Measurements from ENCODE around the gene ADARB1.

DNA sequence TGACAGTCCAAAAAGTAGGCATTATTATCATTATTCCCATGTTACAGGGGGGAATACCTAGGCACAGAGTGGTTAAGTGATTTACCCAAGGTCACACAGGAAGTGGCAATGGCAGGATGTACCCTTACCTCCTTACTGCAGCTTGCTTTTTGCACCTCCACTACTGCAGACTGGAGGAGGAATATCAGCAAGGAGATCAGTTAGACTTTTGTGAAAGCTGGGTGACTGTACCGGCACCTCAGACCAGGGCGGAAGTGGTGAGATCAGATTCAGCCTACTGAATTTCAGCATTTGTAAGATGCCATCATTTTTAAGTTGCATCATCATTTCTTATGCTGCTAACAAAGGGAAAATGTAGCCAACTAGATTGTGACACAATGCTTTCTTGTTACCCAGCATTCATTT, 4.5 kb downstream of the ADARB1 start:
- TF ChIP-seq, protein P1, sequence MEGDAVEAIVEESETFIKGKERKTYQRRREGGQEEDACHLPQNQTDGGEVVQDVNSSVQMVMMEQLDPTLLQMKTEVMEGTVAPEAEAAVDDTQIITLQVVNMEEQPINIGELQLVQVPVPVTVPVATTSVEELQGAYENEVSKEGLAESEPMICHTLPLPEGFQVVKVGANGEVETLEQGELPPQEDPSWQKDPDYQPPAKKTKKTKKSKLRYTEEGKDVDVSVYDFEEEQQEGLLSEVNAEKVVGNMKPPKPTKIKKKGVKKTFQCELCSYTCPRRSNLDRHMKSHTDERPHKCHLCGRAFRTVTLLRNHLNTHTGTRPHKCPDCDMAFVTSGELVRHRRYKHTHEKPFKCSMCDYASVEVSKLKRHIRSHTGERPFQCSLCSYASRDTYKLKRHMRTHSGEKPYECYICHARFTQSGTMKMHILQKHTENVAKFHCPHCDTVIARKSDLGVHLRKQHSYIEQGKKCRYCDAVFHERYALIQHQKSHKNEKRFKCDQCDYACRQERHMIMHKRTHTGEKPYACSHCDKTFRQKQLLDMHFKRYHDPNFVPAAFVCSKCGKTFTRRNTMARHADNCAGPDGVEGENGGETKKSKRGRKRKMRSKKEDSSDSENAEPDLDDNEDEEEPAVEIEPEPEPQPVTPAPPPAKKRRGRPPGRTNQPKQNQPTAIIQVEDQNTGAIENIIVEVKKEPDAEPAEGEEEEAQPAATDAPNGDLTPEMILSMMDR (IDR thresholded peaks at IDR 0.05) = no peak
- TF ChIP-seq POLR2A (IDR thresholded peaks at IDR 0.05) = no peak
